A673 (cell line): ENCODE data around the gene CALHM5. TPM values are rescaled to one million over a fixed set of nuclear protein-coding genes. Genes with fewer than 3 reads are reported as not detected.
A peak's percentile ranks its signal among the peaks of the same experiment; 100 is the strongest.

Source experiments
- BruUV-seq: library from RNA; stranded (reverse); fragments of 400-500 nt; replicated peaks from 2 replicates; lab custom pipeline; 2021; lab: Mats Ljungman, UMichigan
- CTCF ChIA-PET: fragments of 300-600 bp; sonication (Branson Sonifier 250); formaldehyde crosslinking; loops from one replicate; lab custom pipeline; 2022; ENCODE audit warnings: antibody characterized with exemption; lab: Charles Lee
- POLR2A ChIA-PET: fragments of 300-600 bp; sonication (Branson Sonifier 250); formaldehyde crosslinking; loops from one replicate; lab custom pipeline; 2022; ENCODE audit warnings: antibody characterized with exemption; ENCODE audit not compliant: low non-redundant PET; lab: Charles Lee
- DNase-seq: peaks from one replicate; pipeline ENCODE4 v3.0.0-alpha.2; 2015; ENCODE audit warnings: low spot score
- H3K27ac ChIP-seq: fragments of 200-600 bp; sonication (generic); 2 replicates; pipeline ENCODE4 v1.5.1; 2016; ENCODE audit warnings: mixed run types, low read depth, mild to moderate bottlenecking, mixed read lengths, antibody characterized with exemption, low read length; ENCODE audit not compliant: poor library complexity, severe bottlenecking
- H3K27me3 ChIP-seq: fragments of 200-600 bp; sonication (generic); replicated peaks from 2 replicates; pipeline ENCODE4 v1.6.1; 2017; ENCODE audit warnings: mixed run types, low read depth, mild to moderate bottlenecking, mixed read lengths, antibody characterized with exemption, low read length; ENCODE audit not compliant: insufficient read depth, poor library complexity
- H3K36me3 ChIP-seq: fragments of 200-600 bp; sonication (generic); 2 replicates; pipeline ENCODE4 v1.6.1; 2016; ENCODE audit warnings: mixed run types, mild to moderate bottlenecking, mixed read lengths, antibody characterized with exemption, low read length; ENCODE audit not compliant: insufficient read depth, poor library complexity, severe bottlenecking
- H3K4me1 ChIP-seq: fragments of 200-600 bp; sonication (generic); 2 replicates; pipeline ENCODE4 v1.6.1; 2017; ENCODE audit warnings: mixed run types, mild to moderate bottlenecking, mixed read lengths, antibody characterized with exemption, low read length; ENCODE audit not compliant: insufficient read depth, poor library complexity, severe bottlenecking
- H3K4me3 ChIP-seq: fragments of 200-600 bp; sonication (generic); 2 replicates; pipeline ENCODE4 v1.5.1; 2016; ENCODE audit warnings: low read depth, mixed run types, mild to moderate bottlenecking, mixed read lengths, low read length; ENCODE audit not compliant: poor library complexity, severe bottlenecking
- H3K9me3 ChIP-seq: fragments of 200-600 bp; sonication (generic); 2 replicates; pipeline ENCODE4 v1.6.1; 2016; ENCODE audit warnings: mixed run types, low read depth, mild to moderate bottlenecking, mixed read lengths, antibody characterized with exemption, low read length; ENCODE audit not compliant: poor library complexity, severe bottlenecking
- CTCF ChIP-seq: fragments of 300-800, 200-600 bp; sonication (generic); conservative IDR thresholded peaks from 2 replicates; pipeline ENCODE4 v1.5.1; 2017; ENCODE audit warnings: low read depth, mild to moderate bottlenecking, antibody characterized with exemption, low read length, moderate library complexity, mixed read lengths
- EZH2 ChIP-seq: fragments of 200-600 bp; sonication (generic); IDR thresholded peaks from 2 replicates; pipeline ENCODE4 v1.6.1; 2017; ENCODE audit warnings: borderline replicate concordance, low read depth, mild to moderate bottlenecking, mixed read lengths, antibody characterized with exemption, low read length; ENCODE audit not compliant: poor library complexity, severe bottlenecking
- intact Hi-C: fragments of 100-400 bp; cut with micrococcal nuclease; formaldehyde crosslinking; loops from one replicate; pipeline ENCODE4 v1.10.0; 2022; ENCODE audit not compliant: unreplicated experiment
- total RNA-seq: library from RNA; stranded (reverse); gene quantifications from 2 replicates; pipeline ENCODE4 v1.2.3, GENCODE V29; 2021

Gene CALHM5
- total RNA-seq, 1 experiment from 2014 or later, result 0.26 TPM

- DNase-seq, result peak; percentile 78
- Histone ChIP-seq H3K4me3 (no peak overlapping the region), H3K4me1 (peaks cover 4% of the 10 kb centered on the region), H3K9me3 (no peaks in the 10 kb centered on the region), H3K27ac (no peak overlapping the region), H3K27me3 (no peaks in the 10 kb centered on the region), H3K36me3 (no peaks in the 10 kb centered on the region)
- BruUV-seq, result no TSS peak
- intact Hi-C loops, result loop anchor here (1.0 to 5.0 kb wide), 4 partner anchors 25 to 344 kb away; no protein-coding TSS in a partner anchor
- TF ChIP-seq EZH2 (no peak), CTCF (peak; percentile 94)
- ChIA-PET POLR2A (no interaction called here), CTCF (interaction anchor here (1.1 to 1.6 kb wide), 3 partner anchors 8 to 293 kb away, joined by 3 to 14 read pairs (median 11); no protein-coding TSS in a partner anchor)
These were observed 50.1 kb downstream of the CALHM5 start for GRCh38 chr6:116561377-116562018.

DNA sequence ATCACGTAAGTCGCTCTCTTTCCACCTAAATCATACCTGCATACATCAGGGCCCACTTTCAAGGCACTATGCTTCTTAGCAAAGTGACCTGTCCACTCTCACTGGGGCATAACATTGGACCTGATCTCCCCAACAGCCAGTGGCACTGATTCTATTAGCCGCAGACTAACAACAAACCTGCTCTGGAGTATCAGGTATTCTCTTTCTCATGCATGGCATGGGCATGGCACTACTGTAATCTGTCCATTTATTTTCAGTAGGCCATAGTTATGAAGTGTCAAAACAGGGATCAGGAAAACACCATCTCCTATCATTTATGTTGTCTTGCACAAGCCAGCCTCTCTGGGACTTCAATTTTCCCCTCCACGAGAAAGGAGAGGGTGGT lies 50.6 kb downstream of the CALHM5 start:
- no peak overlapping the region for H3K4me3 ChIP-seq
- intact Hi-C loops, result loop anchor here (5.0 kb wide), 1 partner anchor 345 kb away; no protein-coding TSS in a partner anchor
- H3K27me3 ChIP-seq, result no peaks in the 10 kb centered on the region
- no peaks in the 10 kb centered on the region for H3K9me3 ChIP-seq
- BruUV-seq, result no TSS peak
- ChIA-PET POLR2A (no interaction called here), CTCF (no interaction called here)
- no peak for DNase-seq
- peaks cover 4% of the 10 kb centered on the region for H3K4me1 ChIP-seq
- H3K36me3 ChIP-seq, result no peaks in the 10 kb centered on the region
- no peak overlapping the region for H3K27ac ChIP-seq
- TF ChIP-seq CTCF (no peak), EZH2 (no peak)

DNA sequence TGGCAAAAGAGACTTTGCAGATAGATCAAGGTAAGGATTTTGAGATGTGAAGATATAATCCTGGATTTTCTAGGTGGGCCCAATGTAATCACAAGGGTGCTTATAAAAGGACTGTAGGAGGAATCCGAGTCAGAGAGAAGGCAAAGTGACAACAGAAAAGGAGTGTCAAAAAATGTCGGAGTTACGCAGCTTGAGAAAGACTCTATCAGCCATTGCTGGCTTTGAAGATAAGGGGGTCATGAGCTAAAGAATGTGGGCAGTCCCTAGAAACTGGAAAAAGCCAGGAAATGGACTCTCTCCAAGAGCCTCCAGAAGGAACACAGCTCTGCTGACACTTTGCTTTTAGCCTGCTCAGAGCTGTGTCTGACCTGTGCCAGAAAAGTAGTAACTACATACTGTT lies 51.2 kb downstream of the CALHM5 start:
- H3K27me3 ChIP-seq, result no peaks in the 10 kb centered on the region
- intact Hi-C loops, result loop anchor here (5.0 kb wide), 1 partner anchor 345 kb away; no protein-coding TSS in a partner anchor
- BruUV-seq, result no TSS peak
- no peaks in the 10 kb centered on the region for H3K36me3 ChIP-seq
- no peak overlapping the region for H3K27ac ChIP-seq
- TF ChIP-seq EZH2 (no peak), CTCF (no peak)
- peaks cover 4% of the 10 kb centered on the region for H3K4me1 ChIP-seq
- ChIA-PET CTCF (interaction anchor here (1.3 kb wide), 1 partner anchor 275 kb away, joined by 6 read pairs; no protein-coding TSS in a partner anchor), POLR2A (no interaction called here)
- DNase-seq, result no peak
- H3K9me3 ChIP-seq, result no peaks in the 10 kb centered on the region
- no peak overlapping the region for H3K4me3 ChIP-seq
